ENCODE results near the gene PRKAR1A.

DNA sequence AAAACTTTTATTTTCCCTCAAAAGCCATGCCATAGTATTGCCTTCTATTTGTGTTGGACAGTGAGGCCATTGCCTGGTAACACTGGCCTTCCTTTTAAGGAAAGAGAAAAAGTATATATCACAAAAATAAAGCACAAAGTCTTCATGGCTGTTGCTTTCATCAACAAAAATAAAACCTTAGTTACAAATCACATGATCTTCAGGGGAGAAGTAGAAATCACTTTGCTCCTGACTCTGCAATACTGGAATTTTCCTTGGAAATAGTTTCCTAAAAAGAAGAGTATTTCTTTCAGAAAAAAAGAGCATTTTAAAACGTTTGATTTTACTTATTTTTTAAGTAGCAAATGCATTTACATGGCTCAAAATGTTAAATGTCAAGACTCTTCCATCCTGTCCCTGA, 47.1 kb downstream of the PRKAR1A start:
- TF ChIP-seq SUZ12 (IDR thresholded peaks at IDR 0.05) = no peak
- no peak for TF ChIP-seq ARNT (IDR thresholded peaks at IDR 0.05)
- TF ChIP-seq BHLHE40 (IDR thresholded peaks at IDR 0.05; ENCODE audit: borderline replicate concordance) = no peak
- TF ChIP-seq TARDBP (IDR thresholded peaks at IDR 0.05) = no peak
- no peak for TF ChIP-seq CTBP1 (IDR thresholded peaks at IDR 0.05; ENCODE audit: borderline replicate concordance)
- TF ChIP-seq ELF4 (IDR thresholded peaks at IDR 0.05) = no peak
- TF ChIP-seq FOXK2 (IDR thresholded peaks at IDR 0.05) = no peak
- TF ChIP-seq LEF1 (IDR thresholded peaks at IDR 0.05; ENCODE audit: borderline replicate concordance) = no peak
- TF ChIP-seq PKNOX1 (IDR thresholded peaks at IDR 0.05) = no peak
- no peak for TF ChIP-seq SP1 (IDR thresholded peaks at IDR 0.05)
